ENCODE results near the gene OTUD5. TPM values are rescaled to one million over a fixed set of nuclear protein-coding genes. Genes with fewer than 3 reads are reported as not detected.

The OTUD5 gene
- total RNA-seq, 1 experiment from 2014 or later = 52.6 TPM

DNA sequence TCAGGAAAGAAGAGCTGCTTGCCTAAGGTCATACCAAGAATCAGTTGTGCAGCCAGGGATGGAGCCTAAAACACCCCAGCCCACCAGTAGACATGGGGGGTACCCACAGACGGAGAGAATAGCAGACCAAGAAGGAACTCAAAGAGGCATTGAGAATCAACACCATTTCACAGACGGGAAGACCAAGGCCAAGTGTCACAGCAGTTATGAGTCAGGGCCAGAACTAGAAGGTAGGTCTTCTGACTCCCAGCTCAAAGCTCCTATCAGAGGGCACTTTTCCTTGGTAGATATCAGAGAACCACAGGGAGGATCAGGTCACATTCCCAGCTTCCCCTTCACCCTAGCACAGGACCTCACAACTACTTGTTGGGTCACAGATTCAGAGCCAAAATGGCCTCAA is 14.5 kb downstream of the OTUD5 start:
- H3K27ac Mint-ChIP-seq = peak overlapping the region; percentile 27; the same call in 1 of the 2 replicates
- H3K36me3 Mint-ChIP-seq = peaks cover 14% of the 10 kb centered on the region
- TF ChIP-seq, protein P1, sequence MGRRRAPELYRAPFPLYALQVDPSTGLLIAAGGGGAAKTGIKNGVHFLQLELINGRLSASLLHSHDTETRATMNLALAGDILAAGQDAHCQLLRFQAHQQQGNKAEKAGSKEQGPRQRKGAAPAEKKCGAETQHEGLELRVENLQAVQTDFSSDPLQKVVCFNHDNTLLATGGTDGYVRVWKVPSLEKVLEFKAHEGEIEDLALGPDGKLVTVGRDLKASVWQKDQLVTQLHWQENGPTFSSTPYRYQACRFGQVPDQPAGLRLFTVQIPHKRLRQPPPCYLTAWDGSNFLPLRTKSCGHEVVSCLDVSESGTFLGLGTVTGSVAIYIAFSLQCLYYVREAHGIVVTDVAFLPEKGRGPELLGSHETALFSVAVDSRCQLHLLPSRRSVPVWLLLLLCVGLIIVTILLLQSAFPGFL (CRISPR knock-in tag; IDR thresholded peaks at IDR 0.05; ENCODE audit: borderline replicate concordance) = no peak
- TF ChIP-seq NR1H2 (CRISPR knock-in tag; IDR thresholded peaks at IDR 0.05) = no peak
- no peak for TF ChIP-seq CTCF (IDR thresholded peaks at IDR 0.05)
- TF ChIP-seq MXD4 (CRISPR knock-in tag; IDR thresholded peaks at IDR 0.05; ENCODE audit: borderline replicate concordance) = no peak
- no peak for TF ChIP-seq RELA (CRISPR knock-in tag; IDR thresholded peaks at IDR 0.05; ENCODE audit: borderline replicate concordance)
- TF ChIP-seq HMGXB4 (CRISPR knock-in tag; IDR thresholded peaks at IDR 0.05) = no peak
- no peak for TF ChIP-seq EMX1 (CRISPR knock-in tag; IDR thresholded peaks at IDR 0.05)
- no peak for TF ChIP-seq TEAD1 (CRISPR knock-in tag; IDR thresholded peaks at IDR 0.05)
- no peak overlapping the region for H3K4me3 Mint-ChIP-seq
- H3K27me3 Mint-ChIP-seq (ENCODE audit: low read depth) = no peaks in the 10 kb centered on the region
- ATAC-seq = no peak
- ChIA-PET CTCF (no interaction called here), POLR2A (interaction anchor here (0.6 kb wide), 1 partner anchor 16 kb away, joined by 4 read pairs; no protein-coding TSS in a partner anchor)
- DNase-seq (ENCODE audit: low spot score) = no peak
- peaks cover 28% of the 10 kb centered on the region for H3K4me1 Mint-ChIP-seq
- H3K9me3 Mint-ChIP-seq = no peaks in the 10 kb centered on the region

DNA sequence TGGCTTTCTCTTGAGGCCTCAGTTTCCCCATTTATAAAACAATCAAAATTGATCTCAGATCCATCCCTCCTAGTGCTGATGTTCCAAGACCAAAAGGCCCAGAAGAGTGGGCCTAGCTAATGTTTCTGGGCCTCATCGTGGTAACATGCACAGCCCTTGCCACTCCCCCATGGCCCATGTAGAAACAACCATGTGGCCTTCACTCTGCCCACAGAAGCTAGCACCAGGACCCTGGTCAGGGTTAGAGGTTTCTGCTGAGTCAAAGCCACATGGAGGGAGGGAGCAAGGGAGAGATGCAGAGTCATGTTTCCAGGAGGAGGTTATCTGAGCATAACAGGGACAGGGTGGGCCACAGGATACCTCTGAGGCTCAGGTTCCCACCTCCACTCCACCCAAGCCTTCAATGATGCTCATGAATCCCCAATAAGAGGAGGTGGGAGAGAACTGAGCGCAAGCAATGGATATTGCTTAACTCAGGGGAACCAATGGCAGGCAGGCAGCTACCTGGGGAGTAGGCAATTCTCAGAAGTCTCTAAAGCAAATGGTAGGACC is 16.9 kb downstream of the OTUD5 start:
- DNase-seq (ENCODE audit: low spot score) (no peak), ATAC-seq (no peak)
- Mint-ChIP-seq H3K27me3 (ENCODE audit: low read depth) (no peaks in the 10 kb centered on the region), H3K4me1 (peaks cover 42% of the 10 kb centered on the region), H3K36me3 (peaks cover 14% of the 10 kb centered on the region), H3K9me3 (no peaks in the 10 kb centered on the region), H3K27ac (no peak overlapping the region), H3K4me3 (no peak overlapping the region)
- ChIA-PET CTCF (interaction anchor here (0.7 kb wide), 1 partner anchor 26 kb away, joined by 3 read pairs; no protein-coding TSS in a partner anchor), POLR2A (no interaction called here)
- TF ChIP-seq FOXP4 (CRISPR knock-in tag; IDR thresholded peaks at IDR 0.05) (no peak), ZNF423 (CRISPR knock-in tag; IDR thresholded peaks at IDR 0.05) (no peak), SMAD3 (CRISPR knock-in tag; IDR thresholded peaks at IDR 0.05; ENCODE audit: borderline replicate concordance) (no peak), EMX1 (CRISPR knock-in tag; IDR thresholded peaks at IDR 0.05) (no peak), ZNF281 (CRISPR knock-in tag; IDR thresholded peaks at IDR 0.05) (no peak), MXD4 (CRISPR knock-in tag; IDR thresholded peaks at IDR 0.05; ENCODE audit: borderline replicate concordance) (no peak)
- TF ChIP-seq, protein P2, sequence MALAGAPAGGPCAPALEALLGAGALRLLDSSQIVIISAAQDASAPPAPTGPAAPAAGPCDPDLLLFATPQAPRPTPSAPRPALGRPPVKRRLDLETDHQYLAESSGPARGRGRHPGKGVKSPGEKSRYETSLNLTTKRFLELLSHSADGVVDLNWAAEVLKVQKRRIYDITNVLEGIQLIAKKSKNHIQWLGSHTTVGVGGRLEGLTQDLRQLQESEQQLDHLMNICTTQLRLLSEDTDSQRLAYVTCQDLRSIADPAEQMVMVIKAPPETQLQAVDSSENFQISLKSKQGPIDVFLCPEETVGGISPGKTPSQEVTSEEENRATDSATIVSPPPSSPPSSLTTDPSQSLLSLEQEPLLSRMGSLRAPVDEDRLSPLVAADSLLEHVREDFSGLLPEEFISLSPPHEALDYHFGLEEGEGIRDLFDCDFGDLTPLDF (CRISPR knock-in tag; IDR thresholded peaks at IDR 0.05) = no peak
